Esophagus (tissue), 2 donors: Measurements from ENCODE around the gene SOX15. TPM values are rescaled to one million over a fixed set of nuclear protein-coding genes. Genes with fewer than 3 reads are reported as not detected.

Source experiments
- polyA plus RNA-seq, 2 donors: library from polyadenylated mRNA; stranded (reverse); fragments of 200-250 nt; gene quantifications; one replicate each; pipeline ENCODE4 v1.2.3, GENCODE V29; 2013
- donor health status: healthy with polysubstance abuse.
- donor health status: Bipolar disorder and iron deficiency.

SOX15 gene
- polyA plus RNA-seq, 2 donors: 73.3 to 94.3 TPM

Other genes with a start within 250 kb of the SOX15 start
- gene KCTD11, start 237.9 kb downstream of the SOX15 start, polyA plus RNA-seq: 10 to 100 TPM; 39.3 to 75.9 TPM
- under 1 TPM in 1 of 2 donors, not detected in 1; 0.18 TPM for gene TMEM95, start 234.9 kb downstream of the SOX15 start, polyA plus RNA-seq
- gene TNK1, start 209.0 kb downstream of the SOX15 start, polyA plus RNA-seq: 1 to 10 TPM; 6.1 to 9.3 TPM
- gene PLSCR3, start 195.6 kb downstream of the SOX15 start, polyA plus RNA-seq: 10 to 100 TPM; 24.7 to 31.0 TPM
- 100 to 1,000 TPM; 105 to 158 TPM for gene TMEM256, start 186.0 kb downstream of the SOX15 start, polyA plus RNA-seq
- 1 to 10 TPM; 4.2 to 5.5 TPM for gene NLGN2, start 182.2 kb downstream of the SOX15 start, polyA plus RNA-seq
- gene SPEM1, start 169.8 kb downstream of the SOX15 start, polyA plus RNA-seq: not detected
- not detected for gene SPEM2, start 164.5 kb downstream of the SOX15 start, polyA plus RNA-seq
- gene SPEM3, start 161.2 kb downstream of the SOX15 start, polyA plus RNA-seq: not detected
- gene TMEM102, start 154.7 kb downstream of the SOX15 start, polyA plus RNA-seq: 1 to 10 TPM; 6.8 to 9.8 TPM
- gene FGF11, start 150.6 kb downstream of the SOX15 start, polyA plus RNA-seq: 10 to 100 TPM in 1 of 2 donors, 1 to 10 TPM in 1; 5.6 to 16.5 TPM
- 1 to 10 TPM; 7.0 to 7.4 TPM for gene CHRNB1, start 145.0 kb downstream of the SOX15 start, polyA plus RNA-seq
- 10 to 100 TPM; 15.5 to 19.1 TPM for gene ZBTB4, start 110.5 kb downstream of the SOX15 start, polyA plus RNA-seq
- gene SLC35G6, start 108.6 kb downstream of the SOX15 start, polyA plus RNA-seq: under 1 TPM in 1 of 2 donors, not detected in 1; 0.01 TPM
- 10 to 100 TPM; 33.8 to 56.6 TPM for gene POLR2A, start 105.7 kb downstream of the SOX15 start, polyA plus RNA-seq
- 10 to 100 TPM in 1 of 2 donors, 1 to 10 TPM in 1; 8.0 to 13.0 TPM for gene TNFSF12, start 41.0 kb downstream of the SOX15 start, polyA plus RNA-seq
- gene TNFSF13, start 31.3 kb downstream of the SOX15 start, polyA plus RNA-seq: 1 to 10 TPM; 5.4 to 5.6 TPM
- 10 to 100 TPM; 21.6 to 33.6 TPM for gene SENP3, start 28.2 kb downstream of the SOX15 start, polyA plus RNA-seq
- gene CD68, start 10.5 kb downstream of the SOX15 start, polyA plus RNA-seq: 10 to 100 TPM; 30.5 to 62.4 TPM
- gene MPDU1, start 6.2 kb downstream of the SOX15 start, polyA plus RNA-seq: 10 to 100 TPM; 56.9 to 60.0 TPM
- gene FXR2, start 24.8 kb upstream of the SOX15 start, polyA plus RNA-seq: 10 to 100 TPM; 14.7 to 19.0 TPM
- gene SAT2, start 37.7 kb upstream of the SOX15 start, polyA plus RNA-seq: 10 to 100 TPM; 54.0 to 61.2 TPM
- under 1 TPM in 1 of 2 donors, not detected in 1; 0.14 TPM for gene SHBG, start 40.0 kb upstream of the SOX15 start, polyA plus RNA-seq
- under 1 TPM; 0.24 to 0.51 TPM for gene ATP1B2, start 60.8 kb upstream of the SOX15 start, polyA plus RNA-seq
- gene TP53, start 97.4 kb upstream of the SOX15 start, polyA plus RNA-seq: 10 to 100 TPM; 20.5 to 22.3 TPM
- 10 to 100 TPM in 1 of 2 donors, 1 to 10 TPM in 1; 5.5 to 13.3 TPM for gene WRAP53, start 98.4 kb upstream of the SOX15 start, polyA plus RNA-seq
- gene EFNB3, start 115.1 kb upstream of the SOX15 start, polyA plus RNA-seq: 1 to 10 TPM in 1 of 2 donors, under 1 TPM in 1; 0.67 to 1.3 TPM
- gene DNAH2, start 127.7 kb upstream of the SOX15 start, polyA plus RNA-seq: under 1 TPM; 0.06 to 0.10 TPM
- gene KDM6B, start 244.1 kb upstream of the SOX15 start, polyA plus RNA-seq: 1 to 10 TPM; 5.2 to 9.0 TPM